Motor neuron (in vitro differentiated cells): ENCODE data around the gene MACROD2. TPM values are rescaled to one million over a fixed set of nuclear protein-coding genes. Genes with fewer than 3 reads are reported as not detected.

Experiments used
- ATAC-seq, 8 experiments: fragments of 200-7000 bp; cut with Tn5 transposase; replicated peaks in 6 of 8; 2 replicates each; pipeline ENCODE4 v1.8.0; 2021; ENCODE audit warnings: mild to moderate bottlenecking in 8 of 8, moderate library complexity in 8 of 8
- H3K27ac ChIP-seq, 2 donors: fragments of 250-450 bp; sonication (Bioruptor Pico); 2 replicates each; pipeline ENCODE4 v1.9.0; 2021; ENCODE audit warnings: antibody characterized with exemption in 2 of 2, mild to moderate bottlenecking in 2 of 2, moderate library complexity in 1 of 2
- H3K4me1 ChIP-seq, 2 donors: fragments of 250-450 bp; sonication (Bioruptor Pico); replicated peaks in 1 of 2; 2 replicates each; pipeline ENCODE4 v1.6.1; 2021; ENCODE audit warnings: antibody characterized with exemption in 2 of 2, mild to moderate bottlenecking in 2 of 2, moderate library complexity in 1 of 2
- H3K4me3 ChIP-seq, 5 donors: fragments of 250-450 bp; sonication (Bioruptor Pico); 2 replicates each; pipeline ENCODE4 v1.9.0; 2021; ENCODE audit warnings: antibody characterized with exemption in 5 of 5, mild to moderate bottlenecking in 5 of 5, moderate library complexity in 4 of 5
- WGBS, 10 experiments: fragments of 450-650 bp; shearing (Covaris generic); methylation state at CpG; one replicate each; pipeline ENCODE4 v1.0.0; 2022; 5-methylcytosine and 5-hydroxymethylcytosine counted together
- in situ Hi-C, 9 experiments: fragments of 400-800 bp; cut with MboI; loops; one replicate each; pipeline ENCODE4 v1.15.0; 2021; ENCODE audit warnings: low sequenced_read_pairs in 9 of 9, low pct_unique_long_range_greater_than_20kb in 2 of 9; ENCODE audit not compliant: unreplicated experiment in 9 of 9
- total RNA-seq, 8 experiments: library from RNA; unstranded; fragments of 300-600 nt; gene quantifications; 2 replicates each; pipeline versions ENCODE4 v1.2.3 to v1.2.4, GENCODE V29; 2022

Gene MACROD2
- total RNA-seq, 8 experiments from 2014 or later = 4.3 to 24.9 (median 10.4) TPM

DNA sequence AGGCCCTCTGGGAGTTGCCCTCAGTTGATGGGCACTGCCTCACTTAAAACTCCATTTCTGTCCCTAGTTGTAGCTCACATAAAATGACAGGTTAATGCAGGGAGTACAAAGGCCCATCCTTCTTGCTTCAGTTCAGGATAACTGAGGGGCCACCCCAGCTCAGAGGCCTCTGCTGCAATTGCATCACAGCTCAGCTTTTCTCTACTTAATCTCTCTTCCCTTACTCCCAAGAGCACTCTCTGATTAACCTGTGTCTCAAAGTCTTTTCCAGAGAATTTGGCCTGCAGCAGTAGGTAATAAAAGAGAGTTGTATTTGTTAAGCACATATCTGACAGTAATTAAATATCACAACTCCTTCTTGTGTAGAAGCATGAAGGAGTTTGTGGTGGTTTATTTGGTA lies 383.0 kb downstream of the MACROD2 start:
- Histone ChIP-seq H3K27ac (no peak overlapping the region), H3K4me1 (peaks cover 35 to 38% of the 10 kb centered on the region in 2 donors), H3K4me3 (no peak overlapping the region)
- in situ Hi-C loops = no loop called here
- no peak for ATAC-seq

DNA sequence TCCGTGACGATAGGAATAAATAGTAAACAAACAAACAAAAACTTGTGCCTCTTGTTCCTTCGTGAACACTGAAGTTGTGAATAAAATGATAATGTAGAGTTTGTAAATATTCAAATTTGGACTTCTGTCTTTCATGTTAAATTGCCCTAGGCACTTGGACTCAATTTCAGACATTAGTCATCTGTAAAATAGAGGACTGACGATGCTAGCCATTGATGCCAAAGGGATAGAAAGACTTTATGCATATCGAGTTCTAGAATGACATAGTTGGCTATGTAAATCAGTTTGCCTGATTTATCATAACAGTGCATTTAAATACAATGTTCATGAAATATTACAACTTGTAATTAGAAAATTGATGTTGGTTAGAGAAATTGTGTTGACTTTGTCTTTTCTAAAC lies 388.0 kb downstream of the MACROD2 start:
- H3K27ac ChIP-seq = no peak overlapping the region
- in situ Hi-C loops = no loop called here
- no peak overlapping the region for H3K4me3 ChIP-seq
- ATAC-seq = peak in 3 of 8 experiments; percentile 68 to 99 (median 94)
- peaks cover 4 to 5% of the 10 kb centered on the region in 2 donors for H3K4me1 ChIP-seq
- 7 to 93% (median 70%) methylated on average over 3 to 5 of the region's 5 CpGs for WGBS, 10 experiments

DNA sequence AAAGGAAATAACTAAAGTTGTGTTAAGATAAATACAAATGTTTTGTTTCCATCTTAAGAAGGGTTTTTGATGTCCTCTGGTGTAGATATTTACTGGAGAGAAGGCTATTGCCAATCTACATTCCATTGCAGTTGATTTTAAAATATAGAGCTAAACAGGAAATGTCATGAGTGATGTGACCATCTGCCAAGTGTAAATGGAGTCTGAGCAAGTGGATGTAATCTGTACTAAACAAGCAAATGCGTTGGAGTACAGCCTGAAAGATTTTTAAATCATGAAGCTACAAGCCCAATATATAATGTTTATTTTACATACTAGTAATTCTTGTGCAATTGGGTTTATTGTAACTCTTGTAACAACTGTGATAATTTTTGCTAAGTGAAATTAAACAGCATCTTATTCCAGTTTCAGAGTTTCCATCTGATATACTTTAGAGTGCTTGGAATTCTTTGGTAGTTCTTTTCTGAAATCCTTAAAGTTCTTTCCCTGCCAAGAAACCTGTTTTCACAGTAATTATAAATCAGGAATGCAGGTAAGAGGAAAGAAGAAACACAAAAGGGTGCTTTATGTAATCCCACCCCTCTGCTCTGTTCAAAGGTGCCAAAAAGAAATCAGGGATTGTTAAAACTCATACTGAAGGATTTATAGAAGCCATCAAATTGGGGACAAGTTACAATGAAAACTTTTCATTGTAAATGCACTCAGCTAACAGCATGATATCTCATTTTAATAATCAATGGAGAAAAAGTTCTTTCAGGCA lies 389.3 kb downstream of the MACROD2 start:
- ATAC-seq = no peak
- H3K27ac ChIP-seq = no peak overlapping the region
- no peak overlapping the region for H3K4me3 ChIP-seq
- in situ Hi-C loops = no loop called here
- WGBS, 10 experiments = 11 to 86% (median 68%) methylated on average over 1 of the region's 1 CpG; no CpG with 5 or more reads in 4 of the 10 experiments
- H3K4me1 ChIP-seq = no peaks in the 10 kb centered on the region

GRCh38 chr20:14385176-14385740 lies 389.9 kb downstream of the MACROD2 start:
- Histone ChIP-seq H3K4me1 (no peaks in the 10 kb centered on the region), H3K27ac (no peak overlapping the region), H3K4me3 (no peak overlapping the region)
- 60 to 100% (median 90%) methylated on average over 1 to 2 of the region's 2 CpGs; no CpG with 5 or more reads in 1 of the 10 experiments for whole genome bisulfite sequencing, 10 experiments
- in situ Hi-C loops = no loop called here
- ATAC-seq = no peak

DNA sequence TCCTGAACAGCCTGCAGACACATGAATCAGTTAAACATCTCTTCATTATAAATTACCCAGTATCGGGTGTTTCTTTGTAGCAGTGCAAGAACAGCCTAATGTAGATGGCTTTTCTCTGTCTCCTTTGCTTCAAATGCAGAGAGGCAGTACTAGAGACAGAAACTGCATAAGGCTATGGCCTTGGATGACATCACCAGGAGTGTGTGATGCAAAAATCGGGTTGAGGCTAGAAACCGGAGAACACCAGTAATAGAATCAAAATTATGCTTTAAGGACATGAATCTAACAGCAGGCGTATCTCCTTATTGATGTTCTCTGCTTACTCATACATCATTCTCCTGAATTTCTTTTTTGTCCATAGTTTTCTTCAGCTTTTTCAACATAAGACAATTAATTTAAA lies 391.4 kb downstream of the MACROD2 start:
- peak in 5 of 8 experiments; percentile 18 to 59 (median 44) for ATAC-seq
- Histone ChIP-seq H3K4me1 (no peaks in the 10 kb centered on the region), H3K4me3 (no peak overlapping the region), H3K27ac (no peak overlapping the region)
- in situ Hi-C loops = no loop called here
- WGBS, 10 experiments = 73 to 100% (median 89%) methylated on average over 2 to 4 of the region's 4 CpGs; no CpG with 5 or more reads in 2 of the 10 experiments

- ATAC-seq = peak in 3 of 8 experiments; percentile 11 to 41 (median 36)
- in situ Hi-C loops = no loop called here
- Histone ChIP-seq H3K27ac (no peak overlapping the region), H3K4me3 (no peak overlapping the region), H3K4me1 (peaks cover 12 to 23% of the 10 kb centered on the region in 2 donors)
Observed at GRCh38 chr20:14401479-14402138, 406.3 kb downstream of the MACROD2 start.

DNA sequence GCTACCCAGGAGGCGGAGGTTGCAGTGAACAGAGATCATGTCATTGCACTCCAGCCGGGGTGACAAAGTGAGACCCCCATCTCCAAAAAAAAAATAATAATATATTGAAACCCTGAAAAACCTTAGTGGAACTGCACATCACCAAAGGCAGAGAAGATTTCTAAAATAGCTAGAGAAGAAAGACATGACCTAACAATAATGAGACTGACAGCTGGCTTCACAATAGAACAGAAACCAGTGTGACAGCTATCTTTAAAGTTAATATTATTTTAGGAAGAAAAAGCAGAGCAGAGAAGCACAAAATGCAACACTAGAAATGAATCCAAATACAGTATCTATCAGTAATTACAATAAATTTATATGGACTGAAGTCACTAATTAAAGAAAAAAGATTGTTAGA lies 409.2 kb downstream of the MACROD2 start:
- peaks cover 12 to 23% of the 10 kb centered on the region in 2 donors for H3K4me1 ChIP-seq
- no peak for ATAC-seq
- 80 to 100% (median 100%) methylated on average over 1 to 2 of the region's 2 CpGs; no CpG with 5 or more reads in 7 of the 10 experiments for WGBS, 10 experiments
- in situ Hi-C loops = no loop called here
- H3K27ac ChIP-seq = no peak overlapping the region
- H3K4me3 ChIP-seq = no peak overlapping the region

GRCh38 chr20:14406495-14406894 lies 411.2 kb downstream of the MACROD2 start:
- Histone ChIP-seq H3K4me1 (peaks cover 5 to 15% of the 10 kb centered on the region in 2 donors), H3K4me3 (no peak overlapping the region), H3K27ac (no peak overlapping the region)
- ATAC-seq = no peak
- in situ Hi-C loops = no loop called here

GRCh38 chr20:14407336-14407735 lies 412.0 kb downstream of the MACROD2 start:
- 8 to 100% (median 91%) methylated on average over 1 to 3 of the region's 3 CpGs; no CpG with 5 or more reads in 1 of the 10 experiments for WGBS, 10 experiments
- Histone ChIP-seq H3K4me3 (no peak overlapping the region), H3K27ac (no peak overlapping the region), H3K4me1 (peaks cover 9 to 13% of the 10 kb centered on the region in 2 donors)
- no peak for ATAC-seq
- in situ Hi-C loops = no loop called here

- Histone ChIP-seq H3K4me3 (no peak overlapping the region), H3K4me1 (peaks cover 8 to 10% of the 10 kb centered on the region in 2 donors), H3K27ac (no peak overlapping the region)
- in situ Hi-C loops = no loop called here
- no peak for ATAC-seq
- WGBS, 10 experiments = 0 to 94% (median 67%) methylated on average over 1 to 3 of the region's 3 CpGs; no CpG with 5 or more reads in 1 of the 10 experiments
Observed at GRCh38 chr20:14410869-14411555, 415.7 kb downstream of the MACROD2 start.

- 46 to 100% (median 71%) methylated on average over 1 to 5 of the region's 5 CpGs for WGBS, 10 experiments
- ATAC-seq = peak in 5 of 8 experiments; percentile 10 to 94 (median 88)
- Histone ChIP-seq H3K4me1 (peaks cover 8 to 10% of the 10 kb centered on the region in 2 donors), H3K27ac (no peak overlapping the region), H3K4me3 (no peak overlapping the region)
- in situ Hi-C loops = no loop called here
Observed at GRCh38 chr20:14412065-14412681, 416.9 kb downstream of the MACROD2 start.

DNA sequence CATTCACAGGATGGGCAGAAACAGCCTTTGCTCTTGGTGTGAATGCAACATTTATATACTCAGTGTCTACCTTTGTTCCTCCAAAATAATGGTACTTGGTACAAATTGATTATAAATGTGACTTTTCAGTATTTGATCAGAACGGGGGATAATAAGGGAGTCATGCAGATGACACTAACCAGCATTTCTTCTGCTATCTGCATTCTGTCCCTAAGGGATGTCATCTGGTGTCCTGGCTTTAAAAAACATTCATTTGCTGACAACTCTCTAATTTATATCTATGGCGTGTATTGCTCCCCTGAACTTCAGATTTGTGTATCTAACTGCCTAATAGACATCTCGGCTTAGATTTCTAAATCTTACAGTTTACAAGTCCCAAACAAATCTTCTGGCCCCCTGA lies 418.5 kb downstream of the MACROD2 start:
- Histone ChIP-seq H3K4me1 (peaks cover 8 to 10% of the 10 kb centered on the region in 2 donors), H3K27ac (no peak overlapping the region), H3K4me3 (no peak overlapping the region)
- no peak for ATAC-seq
- WGBS, 10 experiments = 50 to 100% (median 76%) methylated on average over 1 to 3 of the region's 3 CpGs; no CpG with 5 or more reads in 2 of the 10 experiments
- in situ Hi-C loops = no loop called here

- WGBS, 10 experiments = 25 to 88% (median 67%) methylated on average over 1 to 2 of the region's 2 CpGs
Observed at GRCh38 chr20:14414560-14414959, 419.2 kb downstream of the MACROD2 start.

More at GRCh38 chr20:14414560-14414959, 419.2 kb downstream of the MACROD2 start:
- ATAC-seq = no peak
- Histone ChIP-seq H3K4me1 (peaks cover 8 to 10% of the 10 kb centered on the region in 2 donors), H3K27ac (no peak overlapping the region), H3K4me3 (no peak overlapping the region)
- in situ Hi-C loops = no loop called here
